GM18511 (cell line): ENCODE data around the gene ZPLD1.

Source experiments
- ATAC-seq: cut with Tn5 transposase; IDR thresholded peaks from one replicate; pipeline ENCODE4 v1.9.1; 2021; ENCODE audit warnings: mild to moderate bottlenecking, moderate library complexity; ENCODE audit not compliant: unreplicated experiment

ZPLD1 gene

DNA sequence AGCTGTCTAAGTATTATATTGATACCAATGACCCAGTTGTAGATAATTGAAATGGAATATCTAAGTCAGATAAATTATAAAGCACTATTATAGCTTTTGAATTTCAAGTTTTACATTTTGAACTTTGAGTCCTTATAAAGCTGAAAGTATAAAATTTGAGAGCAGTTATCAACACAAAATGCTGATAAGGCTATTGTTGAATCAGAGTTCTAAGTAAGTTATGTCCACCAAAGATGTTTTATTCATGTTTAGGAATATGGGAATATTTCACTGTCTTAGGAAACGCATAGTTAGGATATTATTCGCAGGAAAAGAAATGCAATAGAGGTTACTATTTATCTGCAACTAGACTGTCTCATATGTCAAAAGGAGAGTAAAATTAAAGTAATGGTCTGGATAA, 29.4 kb downstream of the ZPLD1 start:
- ATAC-seq: no peak

DNA sequence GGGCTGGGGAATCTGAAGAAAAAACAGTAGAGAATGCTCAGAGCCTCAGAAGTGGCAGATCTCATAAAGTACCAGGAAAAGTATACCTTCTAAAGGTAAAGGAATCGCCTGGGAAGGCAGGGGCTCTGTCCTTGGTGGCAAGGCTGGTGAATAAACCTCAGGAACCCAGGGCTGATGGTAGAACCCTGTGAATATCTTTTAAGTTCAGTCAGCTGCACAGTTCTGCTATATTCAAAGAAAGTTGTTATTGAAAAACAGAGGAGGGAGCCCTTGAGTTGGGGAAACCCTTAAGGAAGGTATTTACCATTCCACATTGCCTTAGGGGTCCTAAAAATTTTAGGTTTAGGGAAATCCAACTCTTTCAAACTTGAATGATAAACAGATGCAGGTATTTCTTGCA, 31.2 kb downstream of the ZPLD1 start:
- no peak for ATAC-seq

DNA sequence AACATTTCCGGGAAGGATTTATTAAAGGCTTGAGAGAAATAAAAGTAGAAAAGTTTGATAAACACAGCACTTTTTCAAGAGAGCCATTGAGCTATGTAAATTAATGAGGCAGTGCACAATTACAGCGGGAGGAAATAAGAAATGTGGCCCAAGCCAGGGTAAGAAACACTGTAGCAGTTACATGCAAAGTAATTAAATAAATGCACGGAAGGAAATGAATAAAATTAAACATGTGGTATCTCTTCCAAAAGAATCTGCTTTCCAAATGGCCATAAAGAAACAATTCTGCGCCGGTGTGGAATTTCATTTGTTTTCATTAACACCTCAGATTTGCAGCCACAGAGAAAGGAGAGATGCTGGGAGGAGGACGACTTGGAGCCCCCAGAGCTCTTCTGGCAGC, 35.3 kb downstream of the ZPLD1 start:
- ATAC-seq: no peak

DNA sequence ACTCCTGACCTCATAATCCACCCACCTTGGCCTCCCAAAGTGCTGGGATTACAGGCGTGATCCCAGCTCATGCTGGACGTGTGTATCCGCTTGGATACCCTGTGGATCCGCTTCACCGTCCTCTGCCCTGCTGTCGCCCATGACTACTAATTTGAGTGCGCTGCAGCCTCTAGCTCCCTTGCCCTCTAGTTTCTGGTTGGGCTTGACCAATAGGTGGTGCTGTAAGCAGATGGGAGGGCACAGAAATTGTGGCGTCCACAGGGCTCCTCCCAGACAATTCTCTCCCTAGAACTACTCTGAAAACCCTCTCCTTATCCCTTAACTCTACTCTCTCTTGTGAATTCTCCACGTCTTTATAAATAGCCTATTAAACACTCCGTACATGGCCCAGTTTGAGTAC, 36.2 kb downstream of the ZPLD1 start:
- ATAC-seq: peak; percentile 50

DNA sequence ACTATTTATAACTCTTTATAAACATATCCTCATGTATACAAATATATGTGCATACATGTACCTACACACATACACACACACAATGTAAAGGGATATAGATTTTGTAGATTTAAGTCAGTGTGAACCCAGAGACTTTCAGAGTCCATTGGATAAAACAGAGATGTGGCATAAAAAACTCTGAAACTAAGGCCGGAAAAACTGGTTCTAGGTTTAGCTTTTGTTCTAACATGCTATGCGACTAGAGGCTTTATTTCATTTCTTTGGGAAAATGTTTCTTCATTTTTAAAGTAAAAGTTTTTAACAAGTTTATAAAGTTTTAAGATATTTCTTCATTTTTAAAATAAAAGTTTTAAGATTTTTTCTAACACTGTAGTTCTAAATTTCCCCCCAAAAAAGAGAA, 36.7 kb downstream of the ZPLD1 start:
- ATAC-seq: no peak

DNA sequence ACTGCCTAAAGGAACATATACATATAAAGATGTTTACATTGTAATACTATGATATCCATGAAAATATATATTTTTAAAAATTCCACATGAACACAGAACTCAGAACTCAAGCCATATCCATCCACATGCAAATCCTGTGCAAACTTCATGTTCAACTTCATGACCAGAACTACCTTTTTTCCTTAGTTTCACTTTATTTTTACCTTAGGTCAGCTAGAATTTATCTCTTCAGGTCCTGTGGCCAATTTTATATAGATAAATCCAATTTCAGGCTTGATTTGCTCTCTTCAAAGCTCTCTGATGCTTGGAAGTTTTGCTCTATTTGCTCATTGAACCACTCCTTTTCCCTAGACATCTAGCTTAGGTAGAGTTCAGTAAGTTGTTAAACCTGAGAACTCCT, 38.8 kb downstream of the ZPLD1 start:
- ATAC-seq: no peak

DNA sequence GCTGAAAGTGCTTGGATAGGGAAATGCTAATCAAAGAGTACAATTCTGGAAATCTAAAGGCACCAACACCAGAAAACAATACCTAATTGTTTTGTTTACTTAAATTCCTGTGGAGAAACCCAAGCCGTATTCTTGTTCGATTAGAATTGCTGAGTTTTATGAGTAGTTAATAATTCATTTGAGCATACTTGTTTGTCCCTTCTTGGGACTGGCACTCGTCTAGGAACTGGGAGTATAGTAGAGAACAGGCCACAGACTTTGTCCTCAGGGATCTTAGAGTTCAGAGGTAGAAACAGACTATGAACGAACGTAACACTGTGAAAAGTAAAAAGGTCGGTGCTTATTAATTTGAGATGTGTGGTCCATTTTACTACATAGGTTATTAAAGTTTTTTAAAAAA, 39.4 kb downstream of the ZPLD1 start:
- ATAC-seq: no peak

DNA sequence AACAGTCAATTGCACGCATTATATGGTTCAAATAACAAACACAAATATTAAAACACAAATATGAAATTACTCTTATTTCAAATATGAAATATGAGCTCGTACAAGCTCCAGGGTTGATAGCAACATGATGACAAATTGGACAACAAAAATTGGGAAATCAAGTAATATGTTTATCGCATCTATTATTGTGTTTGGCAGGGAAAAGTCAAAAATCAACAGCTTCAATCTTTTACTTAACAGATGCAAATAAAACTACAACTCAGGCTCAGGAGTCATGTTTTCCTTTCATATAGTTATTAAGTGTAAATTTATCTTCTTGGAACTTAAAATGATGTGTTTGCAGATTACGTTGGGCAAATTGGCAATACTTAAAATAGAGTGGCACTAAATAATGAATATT, 41.4 kb downstream of the ZPLD1 start:
- ATAC-seq: no peak

DNA sequence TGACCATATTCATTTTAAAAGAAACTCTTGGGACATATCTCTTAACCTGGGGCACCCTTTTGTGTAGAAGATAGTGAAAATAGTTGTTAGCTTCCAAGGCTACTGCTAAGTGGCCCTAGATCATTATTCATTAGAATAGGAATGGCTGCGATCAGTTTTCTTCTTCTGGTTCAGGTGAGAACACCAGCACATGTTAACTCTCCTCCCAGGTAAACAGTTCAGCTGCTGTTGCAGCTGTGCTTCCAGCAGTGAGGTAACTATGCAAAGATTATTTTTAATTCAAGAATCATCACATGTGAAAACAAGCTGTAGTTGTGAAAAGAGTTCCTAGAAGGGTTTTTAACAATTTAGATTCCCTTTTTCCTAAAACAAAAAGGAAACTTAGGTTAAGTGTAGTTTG, 43.3 kb downstream of the ZPLD1 start:
- no peak for ATAC-seq

DNA sequence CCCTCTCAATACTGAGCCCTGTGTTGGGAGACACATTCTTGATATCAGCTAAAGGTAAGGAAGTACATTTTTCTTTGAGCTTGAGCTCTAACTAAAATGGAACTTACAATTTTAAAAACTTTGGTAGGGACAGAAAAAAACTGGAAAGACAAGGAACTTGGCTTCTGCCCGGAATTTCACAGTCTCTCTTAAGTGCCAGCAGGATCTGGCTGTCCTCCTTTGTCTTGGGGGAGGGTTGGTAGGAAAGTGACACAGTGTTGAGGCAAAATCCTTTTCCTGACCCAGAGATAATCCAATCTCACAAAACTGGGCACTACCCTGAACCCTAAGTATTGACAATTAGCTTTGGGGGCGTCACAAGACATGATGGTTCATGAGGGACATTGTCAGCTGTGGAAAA, 45.3 kb downstream of the ZPLD1 start:
- ATAC-seq: no peak

DNA sequence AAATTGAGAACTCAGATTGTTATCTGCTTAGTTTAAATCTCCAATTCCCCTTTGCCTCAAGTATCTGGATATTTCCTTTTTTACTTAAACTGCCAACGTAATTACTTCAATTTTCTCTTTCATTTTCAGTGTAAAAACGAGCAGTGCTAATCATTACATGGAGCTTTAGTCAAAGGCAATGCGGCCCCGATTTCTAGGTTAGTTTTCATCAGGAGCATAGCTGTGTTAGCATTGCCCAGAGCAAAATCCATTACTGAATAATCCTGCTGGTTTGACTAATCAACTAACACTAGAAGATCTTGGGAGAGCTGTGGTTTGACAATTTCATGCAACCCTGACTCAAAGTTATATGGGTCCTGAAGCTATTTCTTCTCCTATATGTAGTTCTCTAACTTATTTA, 46.2 kb downstream of the ZPLD1 start:
- no peak for ATAC-seq

DNA sequence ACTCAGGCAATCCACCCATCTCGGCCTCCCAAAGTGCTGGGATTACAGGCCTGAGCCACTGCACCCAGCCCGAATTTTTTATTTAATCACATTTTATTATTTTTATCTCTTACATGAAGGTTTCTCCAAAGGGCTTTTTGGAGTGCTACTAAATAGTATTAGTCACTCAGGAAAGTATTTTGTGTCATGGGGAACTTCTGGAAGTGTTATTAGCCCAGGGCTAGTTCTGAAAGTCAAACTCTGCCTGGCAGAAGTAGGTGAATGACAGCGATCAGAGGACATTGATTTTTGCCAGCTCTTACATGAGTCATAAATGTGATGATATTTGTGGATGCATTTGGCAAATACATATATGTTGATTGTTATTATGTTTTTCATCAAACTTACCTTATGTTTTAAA, 48.7 kb downstream of the ZPLD1 start:
- no peak for ATAC-seq

DNA sequence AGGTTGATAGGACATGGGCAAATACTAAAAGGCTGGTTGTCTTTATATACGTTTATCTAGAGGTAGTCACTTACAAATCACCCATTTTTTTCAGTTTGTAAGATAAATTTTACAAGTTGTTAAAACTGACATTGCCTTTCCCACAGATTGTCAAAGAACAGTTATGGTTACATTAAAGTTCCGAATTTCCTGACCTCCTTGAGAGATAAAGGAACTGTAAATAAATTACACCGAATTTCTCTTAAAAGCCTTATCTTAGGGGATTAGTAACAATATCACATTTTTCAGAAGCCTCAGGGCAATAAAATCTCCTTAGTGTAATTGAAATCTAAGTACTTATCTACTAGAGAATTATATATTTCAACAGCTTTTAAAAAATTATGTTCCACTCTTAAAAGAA, 49.5 kb downstream of the ZPLD1 start:
- no peak for ATAC-seq

DNA sequence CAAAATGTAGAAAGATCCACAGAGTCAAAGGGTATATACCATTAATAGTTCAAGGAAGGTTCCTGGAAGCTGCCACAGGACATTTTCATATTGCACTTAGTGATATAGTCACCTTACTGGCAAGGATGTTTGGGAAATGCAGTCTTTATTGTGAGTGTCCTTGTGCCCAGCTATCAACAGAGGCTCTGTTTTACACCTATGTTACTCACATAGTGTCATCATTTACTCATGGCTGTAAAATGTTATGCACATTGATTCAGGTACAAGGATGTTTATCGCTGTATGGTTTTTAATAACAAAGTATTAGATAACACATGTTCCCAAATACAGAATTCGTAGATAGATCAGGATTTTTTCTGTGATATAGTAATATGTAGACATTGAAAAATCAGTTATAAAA, 50.9 kb downstream of the ZPLD1 start:
- ATAC-seq: no peak

DNA sequence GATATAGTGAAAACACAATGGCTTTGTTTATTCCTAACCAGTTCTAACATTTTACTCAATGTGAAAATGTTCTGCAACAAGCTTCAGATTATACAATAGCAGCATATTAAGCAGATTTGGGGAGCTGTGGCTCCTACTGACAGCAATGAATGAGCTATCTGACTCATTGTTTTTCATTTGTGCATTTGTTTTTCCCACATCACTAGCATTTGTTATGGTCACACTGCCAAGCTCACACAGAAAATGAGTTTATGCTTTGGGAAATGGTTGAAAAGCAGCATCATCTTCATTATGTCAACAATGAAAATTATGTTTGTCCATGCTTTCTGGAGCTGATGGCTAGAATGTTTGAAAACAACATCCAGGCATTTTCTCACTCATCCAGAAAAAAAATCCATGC, 53.5 kb downstream of the ZPLD1 start:
- no peak for ATAC-seq

DNA sequence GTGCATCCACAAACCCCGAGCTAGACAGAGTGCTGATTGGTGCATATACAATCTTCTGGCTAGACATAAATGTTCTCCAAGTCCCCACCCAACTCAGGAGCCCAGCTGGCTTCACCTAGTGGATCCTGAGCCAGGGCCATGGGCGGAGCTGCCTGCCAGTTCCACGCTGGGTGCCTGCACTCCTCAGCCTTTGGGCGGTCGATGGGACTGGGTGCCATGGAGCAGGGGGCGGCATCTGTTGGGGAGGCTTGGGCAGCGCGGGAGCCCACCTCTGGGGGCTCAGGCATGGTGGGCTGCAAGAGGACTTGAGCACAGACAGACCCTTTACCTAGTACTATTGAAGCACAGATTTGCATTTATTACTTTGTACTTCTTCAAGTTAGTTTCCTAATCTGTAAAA, 57.5 kb downstream of the ZPLD1 start:
- ATAC-seq: no peak

DNA sequence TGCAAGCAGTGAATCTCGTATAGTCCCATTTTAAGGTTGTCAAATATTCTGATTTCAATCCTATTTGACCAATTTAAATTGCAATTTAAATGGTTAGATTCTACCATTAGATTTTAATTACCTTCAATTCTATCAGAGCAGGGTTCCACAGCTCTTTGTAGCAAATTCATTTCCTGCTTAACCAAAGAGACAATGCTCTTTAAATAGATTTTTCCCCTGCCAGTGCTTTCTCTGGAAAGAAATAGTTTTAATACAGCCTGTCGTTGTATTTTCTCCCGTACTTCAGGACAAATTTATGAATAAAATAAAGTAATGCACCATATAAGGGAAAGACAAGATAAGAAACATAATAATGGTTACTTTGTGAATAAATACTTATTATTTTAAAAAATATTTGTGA, 62.8 kb downstream of the ZPLD1 start:
- no peak for ATAC-seq

DNA sequence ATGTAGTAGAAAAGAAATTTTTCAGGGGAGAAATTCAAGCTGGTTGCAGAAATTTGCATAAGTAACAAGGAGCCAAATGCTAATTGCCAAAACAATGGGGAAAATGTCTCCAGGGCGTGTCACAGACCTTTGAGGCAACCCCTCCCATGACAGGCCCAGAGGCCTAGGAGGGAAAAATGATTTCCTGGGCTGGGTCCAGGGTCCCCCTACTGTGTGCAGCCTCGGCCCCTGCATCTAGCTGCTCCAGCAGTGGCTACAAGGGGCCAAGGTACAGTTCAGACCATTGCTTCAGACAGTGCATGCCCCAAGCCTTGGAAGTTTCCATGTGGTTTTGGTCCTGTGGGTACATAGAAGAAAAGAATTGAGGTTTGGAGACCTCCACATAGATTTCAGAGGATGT, 70.7 kb downstream of the ZPLD1 start:
- no peak for ATAC-seq

DNA sequence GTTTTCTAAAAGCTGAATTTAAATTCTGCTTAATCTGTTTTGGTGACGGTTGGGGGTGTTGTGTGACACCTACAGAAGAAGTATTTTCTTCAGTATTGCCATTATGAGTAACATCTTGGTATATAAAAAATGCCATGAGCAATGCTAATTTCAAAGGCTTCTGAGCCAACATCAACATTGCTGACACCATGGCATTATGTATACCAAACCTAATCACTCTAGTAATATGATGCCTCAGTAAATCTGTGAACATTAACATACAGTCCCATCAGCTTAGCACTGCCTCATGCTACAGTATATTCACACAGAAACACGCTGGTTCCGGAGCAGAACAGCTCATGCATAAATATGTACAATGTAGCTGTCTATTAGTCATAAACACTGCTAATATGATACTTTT, 75.8 kb downstream of the ZPLD1 start:
- ATAC-seq: no peak

DNA sequence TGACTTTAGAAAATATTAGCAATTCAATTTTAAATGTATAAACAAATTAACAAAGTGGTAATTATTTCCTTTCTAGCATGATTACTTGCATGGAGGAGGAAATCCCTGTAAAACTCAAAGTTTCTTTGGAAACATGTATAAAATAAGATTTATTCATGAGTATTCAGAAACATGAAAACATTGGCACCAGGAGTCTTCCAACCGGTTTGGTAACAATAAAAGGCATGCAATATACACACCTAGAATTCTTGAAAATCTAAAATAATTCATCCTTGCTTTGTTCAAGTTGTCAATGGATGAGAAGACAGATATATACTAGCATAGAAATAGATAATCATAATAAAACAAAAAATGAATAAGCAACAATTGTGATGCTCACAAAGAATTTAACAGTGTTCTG, 76.4 kb downstream of the ZPLD1 start:
- ATAC-seq: no peak

DNA sequence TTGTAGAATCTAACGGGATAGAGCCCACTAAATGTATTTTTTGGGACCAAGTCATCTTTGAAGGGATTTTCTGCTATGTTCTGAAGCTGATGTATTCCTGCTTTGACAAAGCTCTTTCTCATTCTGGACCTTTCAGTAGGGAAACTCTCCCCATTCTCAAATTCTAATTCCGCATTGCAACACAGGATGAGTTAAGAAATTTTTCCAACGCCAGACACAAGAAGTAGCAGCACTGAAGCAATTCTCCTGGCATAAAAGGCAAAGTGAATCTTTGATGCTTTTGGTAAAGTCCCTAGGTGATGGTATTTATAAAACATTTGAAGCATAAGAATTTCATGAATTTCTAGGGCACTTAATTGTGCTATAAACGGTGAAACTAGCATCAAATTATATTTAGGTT, 76.8 kb downstream of the ZPLD1 start:
- ATAC-seq: no peak

DNA sequence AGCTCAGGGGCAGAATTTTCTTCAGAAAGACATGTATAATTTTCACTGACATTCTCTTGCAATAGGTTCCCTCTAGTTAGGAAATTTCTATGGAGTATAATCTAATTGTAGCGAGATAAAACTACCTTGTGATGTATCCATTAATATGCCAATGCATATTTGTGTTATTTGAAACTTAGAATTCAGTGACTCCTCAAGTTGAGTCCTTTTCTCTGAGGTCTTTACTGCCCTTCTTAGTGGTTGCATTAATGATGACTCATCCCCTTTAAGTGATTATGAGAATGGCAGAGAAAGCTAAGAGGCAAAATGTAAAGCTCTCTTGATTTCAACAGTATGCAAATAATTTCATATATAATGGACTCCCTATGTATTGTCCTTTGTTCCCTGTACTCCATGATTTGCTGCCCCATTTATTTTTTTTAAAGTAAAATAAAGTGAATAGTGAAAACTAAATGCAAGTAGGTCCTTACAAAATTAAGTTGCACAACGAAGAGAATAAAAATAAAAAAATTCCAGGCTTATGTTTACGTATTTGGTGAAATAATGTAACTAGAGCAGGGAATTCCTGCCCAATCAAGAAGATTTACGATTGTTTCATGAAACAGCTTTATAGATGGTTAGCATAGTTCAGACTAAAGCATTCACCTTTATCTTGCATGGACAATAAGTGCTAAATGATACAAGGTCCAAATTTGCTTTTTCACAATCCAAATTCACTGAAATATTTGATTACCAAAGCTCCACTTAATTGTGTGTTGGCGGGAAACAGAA, 78.1 kb downstream of the ZPLD1 start:
- ATAC-seq: no peak

DNA sequence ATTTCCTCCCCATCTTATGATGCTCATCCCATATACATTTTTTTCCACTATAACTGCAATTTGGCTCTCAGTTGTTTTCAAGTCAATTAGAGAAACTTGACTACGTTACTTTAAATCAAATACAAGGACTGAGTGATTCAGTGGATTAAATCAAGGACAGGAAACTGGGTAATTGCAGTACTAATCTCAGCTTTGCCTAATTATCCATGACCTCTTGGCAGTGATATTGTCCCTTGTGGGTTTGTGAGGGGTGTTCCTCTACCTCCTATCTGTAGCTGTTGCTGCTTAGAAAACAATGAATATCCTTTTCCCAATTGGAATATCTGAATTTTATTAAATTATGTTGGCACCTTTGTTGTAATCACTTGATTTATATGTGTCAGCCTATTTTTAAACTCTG, 79.4 kb downstream of the ZPLD1 start:
- ATAC-seq: no peak
